ENCODE measurements around the gene TMEM151B. TPM values are rescaled to one million over a fixed set of nuclear protein-coding genes. Genes with fewer than 3 reads are reported as not detected.

Gene TMEM151B
- total and polyA plus RNA-seq, 2 of the 4 experiments (the other 2 are of a cell fraction), result not detected

GRCh38 chr6:44235891-44236516 lies 34.2 kb upstream of the TMEM151B start:
- no peak overlapping the region for H4K91ac ChIP-seq (ENCODE audit: insufficient read depth, low read depth, low read length)
- no peaks in the 10 kb centered on the region for H3K27me3 ChIP-seq (ENCODE audit: control insufficient read depth, insufficient read depth, low read length)
- H2BK120ac ChIP-seq (ENCODE audit: low read depth, low read length), result no peak overlapping the region
- no TSS peak for BruUV-seq (replicated peaks)
- intact Hi-C loops (cut with micrococcal nuclease) (no loop called here), in situ Hi-C loops (cut with MboI; ENCODE audit: low sequenced_read_pairs) (loop anchor here (5.0 kb wide), 1 partner anchor 129 kb away; no protein-coding TSS in a partner anchor), dilution Hi-C loops (cut with HindIII; ENCODE audit: low sequenced_read_pairs, unreplicated experiment) (no loop called here)
- H4K5ac ChIP-seq (ENCODE audit: low read depth, low read length), result no peak overlapping the region
- CTCF ChIA-PET, result no interaction called here
- no peak overlapping the region for H2BK5ac ChIP-seq (ENCODE audit: low read depth, low read length, poor library complexity, severe bottlenecking)
- POLR2A ChIA-PET (ENCODE audit: unreplicated experiment), result no interaction called here
- no peak overlapping the region for H2BK20ac ChIP-seq (ENCODE audit: low read depth, low read length)
- H3K36me3 ChIP-seq (ENCODE audit: control insufficient read depth, insufficient read depth, low read length), result peaks cover 2% of the 10 kb centered on the region; the same call in 1 of the 2 replicates
- 0 out of 4 replicates have a peak, but pooled peaks cover 0 to 4% of the 10 kb centered on the region in 2 experiments for H3K79me1 ChIP-seq (ENCODE audit: low read depth in 1 of 2, low read length in 2 of 2)
- H3K9ac ChIP-seq (ENCODE audit: low read depth, low read length), result no peak overlapping the region
- peaks cover 16% of the 10 kb centered on the region for H3K4me1 ChIP-seq (ENCODE audit: control insufficient read depth, insufficient read depth, low read length)
- H3K9me1 ChIP-seq (ENCODE audit: insufficient read depth, low read length), result peaks cover 4% of the 10 kb centered on the region
- H3K27ac ChIP-seq (ENCODE audit: insufficient read depth, low read length), result no peak overlapping the region
- no peak for TF ChIP-seq USF2 (IDR thresholded peaks at IDR 0.05; ENCODE audit: low read depth, low read length)
- TF ChIP-seq CEBPB (IDR thresholded peaks at IDR 0.05; ENCODE audit: low read depth, low read length), result no peak
- no peak for TF ChIP-seq MAZ (IDR thresholded peaks at IDR 0.05; ENCODE audit: borderline replicate concordance, low read depth, low read length)
- TF ChIP-seq MAFK (IDR thresholded peaks at IDR 0.05; ENCODE audit: low read depth, low read length), result no peak
- no peak for TF ChIP-seq CHD1 (IDR thresholded peaks at IDR 0.05; ENCODE audit: low read depth, low read length)
- no peak for TF ChIP-seq NFE2L2 (IDR thresholded peaks at IDR 0.05; ENCODE audit: low read depth, low read length)
- no peak for TF ChIP-seq FOS (IDR thresholded peaks at IDR 0.05; ENCODE audit: low read depth, low read length)
- TF ChIP-seq RCOR1 (IDR thresholded peaks at IDR 0.05; ENCODE audit: insufficient replicate concordance, low read length), result no peak
- TF ChIP-seq RAD21 (IDR thresholded peaks at IDR 0.05; ENCODE audit: low read length), result no peak
- no peak for TF ChIP-seq CTCF (conservative IDR thresholded peaks at IDR 0.05; ENCODE audit: low read depth, low read length)
- no peak for TF ChIP-seq BHLHE40 (IDR thresholded peaks at IDR 0.05; ENCODE audit: low read depth, low read length)
- TF ChIP-seq POLR2A (IDR thresholded peaks at IDR 0.05; ENCODE audit: low read depth, low read length), result no peak
- TF ChIP-seq RFX5 (IDR thresholded peaks at IDR 0.05; ENCODE audit: low read depth, low read length), result no peak
- no peak for TF ChIP-seq SMC3 (IDR thresholded peaks at IDR 0.05; ENCODE audit: low read depth, low read length)
- no peak for TF ChIP-seq ELK1 (IDR thresholded peaks at IDR 0.05; ENCODE audit: borderline replicate concordance, low read depth, low read length)
- no peak for TF ChIP-seq MXI1 (IDR thresholded peaks at IDR 0.05; ENCODE audit: borderline replicate concordance, low read depth, low read length)
- H4K8ac ChIP-seq (ENCODE audit: low read depth in 2 of 2, low read length in 2 of 2), result no peak overlapping the region
- no peak overlapping the region for H2AK9ac ChIP-seq (replicated peaks; ENCODE audit: low read depth, low read length, poor library complexity)
- H3K4me3 ChIP-seq (ENCODE audit: insufficient read depth, low read depth, low read length), result no peak overlapping the region
- H2AFZ ChIP-seq (replicated peaks; ENCODE audit: low read length, poor library complexity), result no peak overlapping the region
- H4K20me1 ChIP-seq (ENCODE audit: insufficient read depth, low read length), result no peaks in the 10 kb centered on the region
- no peak overlapping the region for H2AK5ac ChIP-seq (ENCODE audit: low read depth, low read length)
- no peak overlapping the region for H3K14ac ChIP-seq (replicated peaks; ENCODE audit: low read depth, low read length)
- H3K4me2 ChIP-seq (ENCODE audit: low read depth, low read length), result no peak overlapping the region
- 100% methylated on average over 1 of the region's 6 CpGs; no CpG with 5 or more reads in 1 of the 2 experiments for WGBS, 2 experiments (ENCODE audit: extremely low coverage in 2 of 2, insufficient read length in 1 of 2)
- ATAC-seq (ENCODE audit: low read depth), result no peak
- DNase-seq, result no peak
- no peaks in the 10 kb centered on the region for H3K9me3 ChIP-seq (ENCODE audit: control insufficient read depth, insufficient read depth, low read length)
- H2BK15ac ChIP-seq (ENCODE audit: low read depth, low read length), result no peak overlapping the region
- H3K18ac ChIP-seq (ENCODE audit: low read depth, low read length), result no peak overlapping the region
- no peak overlapping the region for H3K23ac ChIP-seq (ENCODE audit: low read depth, low read length)
- no peak overlapping the region for H3K4ac ChIP-seq (ENCODE audit: low read depth, low read length)
- no peak overlapping the region for H3K56ac ChIP-seq (ENCODE audit: extremely low read depth, insufficient read depth, low read length)
